ENCODE results near the gene UBAC1.

GRCh38 chr9:136009516-136009915 is 48.3 kb upstream of the UBAC1 start:
- TF ChIP-seq ZBTB10 (tag by site-specific recombination; IDR thresholded peaks at IDR 0.05): no peak
- no peak for TF ChIP-seq SETDB1 (IDR thresholded peaks at IDR 0.05; ENCODE audit: insufficient read length, low read length)
- TF ChIP-seq ZNF391 (tag by site-specific recombination; IDR thresholded peaks at IDR 0.05; ENCODE audit: borderline replicate concordance, low read depth): no peak
- no peak for TF ChIP-seq ZNF521 (tag by site-specific recombination; IDR thresholded peaks at IDR 0.05)
- TF ChIP-seq ZNF449 (tag by site-specific recombination; IDR thresholded peaks at IDR 0.05): no peak
- no peak for TF ChIP-seq ZNF76 (tag by site-specific recombination; IDR thresholded peaks at IDR 0.05; ENCODE audit: borderline replicate concordance, low read depth)
- TF ChIP-seq, protein P1, sequence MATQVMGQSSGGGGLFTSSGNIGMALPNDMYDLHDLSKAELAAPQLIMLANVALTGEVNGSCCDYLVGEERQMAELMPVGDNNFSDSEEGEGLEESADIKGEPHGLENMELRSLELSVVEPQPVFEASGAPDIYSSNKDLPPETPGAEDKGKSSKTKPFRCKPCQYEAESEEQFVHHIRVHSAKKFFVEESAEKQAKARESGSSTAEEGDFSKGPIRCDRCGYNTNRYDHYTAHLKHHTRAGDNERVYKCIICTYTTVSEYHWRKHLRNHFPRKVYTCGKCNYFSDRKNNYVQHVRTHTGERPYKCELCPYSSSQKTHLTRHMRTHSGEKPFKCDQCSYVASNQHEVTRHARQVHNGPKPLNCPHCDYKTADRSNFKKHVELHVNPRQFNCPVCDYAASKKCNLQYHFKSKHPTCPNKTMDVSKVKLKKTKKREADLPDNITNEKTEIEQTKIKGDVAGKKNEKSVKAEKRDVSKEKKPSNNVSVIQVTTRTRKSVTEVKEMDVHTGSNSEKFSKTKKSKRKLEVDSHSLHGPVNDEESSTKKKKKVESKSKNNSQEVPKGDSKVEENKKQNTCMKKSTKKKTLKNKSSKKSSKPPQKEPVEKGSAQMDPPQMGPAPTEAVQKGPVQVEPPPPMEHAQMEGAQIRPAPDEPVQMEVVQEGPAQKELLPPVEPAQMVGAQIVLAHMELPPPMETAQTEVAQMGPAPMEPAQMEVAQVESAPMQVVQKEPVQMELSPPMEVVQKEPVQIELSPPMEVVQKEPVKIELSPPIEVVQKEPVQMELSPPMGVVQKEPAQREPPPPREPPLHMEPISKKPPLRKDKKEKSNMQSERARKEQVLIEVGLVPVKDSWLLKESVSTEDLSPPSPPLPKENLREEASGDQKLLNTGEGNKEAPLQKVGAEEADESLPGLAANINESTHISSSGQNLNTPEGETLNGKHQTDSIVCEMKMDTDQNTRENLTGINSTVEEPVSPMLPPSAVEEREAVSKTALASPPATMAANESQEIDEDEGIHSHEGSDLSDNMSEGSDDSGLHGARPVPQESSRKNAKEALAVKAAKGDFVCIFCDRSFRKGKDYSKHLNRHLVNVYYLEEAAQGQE (tag by site-specific recombination; IDR thresholded peaks at IDR 0.05): no peak
- TF ChIP-seq CTCF (tag by site-specific recombination; IDR thresholded peaks at IDR 0.05): no peak
- no peak for TF ChIP-seq ZNF138 (tag by site-specific recombination; IDR thresholded peaks at IDR 0.05; ENCODE audit: borderline replicate concordance)
- TF ChIP-seq SCRT2 (tag by site-specific recombination; IDR thresholded peaks at IDR 0.05): no peak
